HG03521 (cell line): ENCODE results near the gene UNC5C.

Experiments
- ATAC-seq: cut with Tn5 transposase; IDR thresholded peaks from one replicate; pipeline ENCODE4 v1.9.1; 2021; ENCODE audit warnings: mild to moderate bottlenecking, moderate library complexity; ENCODE audit not compliant: unreplicated experiment

UNC5C gene

GRCh38 chr4:95285797-95286196 lies 263.0 kb downstream of the UNC5C start:
- no peak for ATAC-seq

- no peak for ATAC-seq
Observed at GRCh38 chr4:95284655-95285054, 264.1 kb downstream of the UNC5C start.

GRCh38 chr4:95283320-95283719 lies 265.5 kb downstream of the UNC5C start:
- ATAC-seq, result no peak

- ATAC-seq, result no peak
Observed at GRCh38 chr4:95272797-95273196, 276.0 kb downstream of the UNC5C start.

- no peak for ATAC-seq
Observed at GRCh38 chr4:95272036-95272435, 276.7 kb downstream of the UNC5C start.

GRCh38 chr4:95268819-95269565 lies 279.8 kb downstream of the UNC5C start:
- ATAC-seq, result no peak

GRCh38 chr4:95267081-95267480 lies 281.7 kb downstream of the UNC5C start:
- ATAC-seq, result no peak

- no peak for ATAC-seq
Observed at GRCh38 chr4:95265814-95266740, 282.7 kb downstream of the UNC5C start.

GRCh38 chr4:95264843-95265242 lies 283.9 kb downstream of the UNC5C start:
- no peak for ATAC-seq

- no peak for ATAC-seq
Observed at GRCh38 chr4:95263960-95264359, 284.8 kb downstream of the UNC5C start.

GRCh38 chr4:95263391-95263790 lies 285.4 kb downstream of the UNC5C start:
- no peak for ATAC-seq

GRCh38 chr4:95256108-95256835 lies 292.5 kb downstream of the UNC5C start:
- ATAC-seq, result no peak

- no peak for ATAC-seq
Observed at GRCh38 chr4:95255396-95256107, 293.2 kb downstream of the UNC5C start.

GRCh38 chr4:95251568-95251967 lies 297.2 kb downstream of the UNC5C start:
- ATAC-seq, result no peak

- ATAC-seq, result no peak
Observed at GRCh38 chr4:95250544-95251137, 298.1 kb downstream of the UNC5C start.

- ATAC-seq, result no peak
Observed at GRCh38 chr4:95249426-95250021, 299.2 kb downstream of the UNC5C start.

- ATAC-seq, result no peak
Observed at GRCh38 chr4:95248720-95249425, 299.9 kb downstream of the UNC5C start.

- no peak for ATAC-seq
Observed at GRCh38 chr4:95243892-95244291, 304.9 kb downstream of the UNC5C start.

- no peak for ATAC-seq
Observed at GRCh38 chr4:95238554-95238953, 310.2 kb downstream of the UNC5C start.
